ENCODE results near the gene MARF1. TPM values are rescaled to one million over a fixed set of nuclear protein-coding genes. Genes with fewer than 3 reads are reported as not detected.

MARF1 gene
- polyA plus RNA-seq, 1 experiment, result 25.2 TPM

DNA sequence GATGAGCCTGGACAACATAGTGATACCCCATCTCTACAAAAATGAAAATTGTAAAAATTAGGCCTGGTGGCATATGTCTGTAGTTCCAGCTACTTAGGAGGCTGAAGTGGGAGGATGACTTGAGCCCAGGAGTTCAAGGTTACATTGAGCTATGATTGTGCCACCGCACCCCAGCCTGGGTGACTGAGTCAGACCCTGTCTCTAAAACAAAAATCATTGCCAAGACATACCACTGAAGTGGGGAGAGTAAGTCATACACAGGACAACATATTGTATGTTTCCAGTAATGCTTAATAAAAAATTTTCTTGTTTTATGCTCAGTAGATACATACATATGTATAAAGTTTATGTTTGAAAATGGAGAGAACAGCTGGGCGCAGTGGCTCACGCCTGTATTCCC, 46.3 kb upstream of the MARF1 start:
- DNase-seq (ENCODE audit: low read depth), result no peak
- peaks cover 22% of the 10 kb centered on the region for H3K36me3 ChIP-seq (ENCODE audit: control insufficient read depth, insufficient read depth, low read length)
- TF ChIP-seq, protein P1, sequence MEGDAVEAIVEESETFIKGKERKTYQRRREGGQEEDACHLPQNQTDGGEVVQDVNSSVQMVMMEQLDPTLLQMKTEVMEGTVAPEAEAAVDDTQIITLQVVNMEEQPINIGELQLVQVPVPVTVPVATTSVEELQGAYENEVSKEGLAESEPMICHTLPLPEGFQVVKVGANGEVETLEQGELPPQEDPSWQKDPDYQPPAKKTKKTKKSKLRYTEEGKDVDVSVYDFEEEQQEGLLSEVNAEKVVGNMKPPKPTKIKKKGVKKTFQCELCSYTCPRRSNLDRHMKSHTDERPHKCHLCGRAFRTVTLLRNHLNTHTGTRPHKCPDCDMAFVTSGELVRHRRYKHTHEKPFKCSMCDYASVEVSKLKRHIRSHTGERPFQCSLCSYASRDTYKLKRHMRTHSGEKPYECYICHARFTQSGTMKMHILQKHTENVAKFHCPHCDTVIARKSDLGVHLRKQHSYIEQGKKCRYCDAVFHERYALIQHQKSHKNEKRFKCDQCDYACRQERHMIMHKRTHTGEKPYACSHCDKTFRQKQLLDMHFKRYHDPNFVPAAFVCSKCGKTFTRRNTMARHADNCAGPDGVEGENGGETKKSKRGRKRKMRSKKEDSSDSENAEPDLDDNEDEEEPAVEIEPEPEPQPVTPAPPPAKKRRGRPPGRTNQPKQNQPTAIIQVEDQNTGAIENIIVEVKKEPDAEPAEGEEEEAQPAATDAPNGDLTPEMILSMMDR (IDR thresholded peaks at IDR 0.05; ENCODE audit: insufficient read depth, low read depth, low read length), result no peak
- ChIA-PET POLR2A (no interaction called here), CTCF (no interaction called here)
- no peak overlapping the region for H3K4me3 ChIP-seq (ENCODE audit: low read depth, low read length)
- H3K27me3 ChIP-seq (ENCODE audit: control insufficient read depth, insufficient read depth, low read length), result no peaks in the 10 kb centered on the region

DNA sequence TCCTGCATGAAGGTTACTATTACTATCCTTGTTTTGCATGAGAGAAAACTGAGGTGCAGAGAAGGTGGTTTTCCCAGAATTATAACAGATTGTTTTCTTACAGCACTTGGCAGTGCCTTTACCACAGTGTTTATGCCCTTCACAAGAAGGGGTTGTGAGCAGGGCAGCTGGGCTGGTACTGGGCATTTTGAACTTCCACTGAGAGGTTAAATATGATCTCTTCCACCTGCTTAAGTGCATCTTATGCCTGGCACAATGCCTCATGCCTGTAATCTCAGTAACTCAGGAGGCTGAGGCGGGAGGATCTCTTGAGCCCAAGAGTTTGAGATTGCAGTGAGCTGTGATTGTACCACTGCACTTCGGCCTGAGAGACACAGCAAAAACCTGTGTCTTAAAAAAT, 43.3 kb upstream of the MARF1 start:
- ChIA-PET CTCF (interaction anchor here (1.0 kb wide), 1 partner anchor 19 kb away, joined by 4 read pairs; no protein-coding TSS in a partner anchor), POLR2A (no interaction called here)
- TF ChIP-seq, protein P1 (IDR thresholded peaks at IDR 0.05; ENCODE audit: insufficient read depth, low read depth, low read length), result no peak
- Histone ChIP-seq H3K36me3 (ENCODE audit: control insufficient read depth, insufficient read depth, low read length) (peaks cover 11% of the 10 kb centered on the region), H3K4me3 (ENCODE audit: low read depth, low read length) (no peak overlapping the region), H3K27me3 (ENCODE audit: control insufficient read depth, insufficient read depth, low read length) (no peaks in the 10 kb centered on the region)
- no peak for DNase-seq (ENCODE audit: low read depth)

DNA sequence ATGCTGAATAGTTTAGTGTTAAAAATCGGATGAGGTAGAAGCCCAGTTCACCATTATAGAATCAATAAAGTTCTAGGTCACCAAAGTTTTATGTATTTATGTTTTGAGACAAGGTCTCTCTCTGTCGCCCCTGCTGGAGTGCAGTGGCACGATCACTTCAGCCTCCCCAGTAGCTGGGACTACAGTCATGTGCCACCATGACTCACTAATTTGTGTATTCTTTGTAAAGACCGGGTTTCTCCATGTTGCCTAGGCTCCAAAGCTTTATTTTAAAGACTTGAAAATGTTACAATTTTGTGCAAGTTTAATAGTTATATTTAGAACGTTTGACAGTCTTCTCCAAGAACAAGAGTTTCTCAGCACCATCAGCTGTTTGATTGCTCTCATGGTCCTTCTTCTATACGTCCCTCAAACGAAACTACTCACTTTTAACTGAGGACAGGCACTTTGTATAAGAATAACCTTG, 39.2 kb upstream of the MARF1 start:
- ChIA-PET CTCF (interaction anchor here (0.7 to 1.7 kb wide), 2 partner anchors 35 to 346 kb away, joined by 3 read pairs; no protein-coding TSS in a partner anchor), POLR2A (no interaction called here)
- H3K4me3 ChIP-seq (ENCODE audit: low read depth, low read length), result no peak overlapping the region
- TF ChIP-seq, protein P1 (IDR thresholded peaks at IDR 0.05; ENCODE audit: insufficient read depth, low read depth, low read length), result peak; percentile 53
- no peaks in the 10 kb centered on the region for H3K27me3 ChIP-seq (ENCODE audit: control insufficient read depth, insufficient read depth, low read length)
- no peak for DNase-seq (ENCODE audit: low read depth)
- peaks cover 6% of the 10 kb centered on the region for H3K36me3 ChIP-seq (ENCODE audit: control insufficient read depth, insufficient read depth, low read length)

DNA sequence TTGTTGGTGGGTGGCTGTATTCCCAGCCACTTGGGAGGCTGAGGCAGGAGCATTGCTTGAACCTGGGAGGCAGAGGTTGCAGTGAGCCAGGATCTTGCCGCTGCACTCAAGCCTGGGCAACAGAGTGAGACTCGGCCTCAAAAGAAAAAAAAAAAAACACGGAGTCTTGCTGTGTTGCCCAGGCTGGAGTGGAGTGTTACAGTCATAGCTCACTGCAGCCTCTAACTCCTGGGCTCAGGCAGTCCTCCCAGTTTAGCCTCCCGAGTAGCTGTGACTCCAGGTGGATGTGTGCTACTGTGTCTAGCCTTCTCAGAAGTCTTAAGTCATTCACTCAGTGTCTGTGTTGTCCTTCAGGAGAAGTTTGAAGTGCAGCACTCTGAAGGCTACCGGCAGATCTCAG, 34.5 kb upstream of the MARF1 start:
- ChIA-PET POLR2A (no interaction called here), CTCF (no interaction called here)
- TF ChIP-seq, protein P1 (IDR thresholded peaks at IDR 0.05; ENCODE audit: insufficient read depth, low read depth, low read length), result no peak
- no peak for DNase-seq (ENCODE audit: low read depth)
- peaks cover 7% of the 10 kb centered on the region for H3K36me3 ChIP-seq (ENCODE audit: control insufficient read depth, insufficient read depth, low read length)
- no peaks in the 10 kb centered on the region for H3K27me3 ChIP-seq (ENCODE audit: control insufficient read depth, insufficient read depth, low read length)
- no peak overlapping the region for H3K4me3 ChIP-seq (ENCODE audit: low read depth, low read length)

DNA sequence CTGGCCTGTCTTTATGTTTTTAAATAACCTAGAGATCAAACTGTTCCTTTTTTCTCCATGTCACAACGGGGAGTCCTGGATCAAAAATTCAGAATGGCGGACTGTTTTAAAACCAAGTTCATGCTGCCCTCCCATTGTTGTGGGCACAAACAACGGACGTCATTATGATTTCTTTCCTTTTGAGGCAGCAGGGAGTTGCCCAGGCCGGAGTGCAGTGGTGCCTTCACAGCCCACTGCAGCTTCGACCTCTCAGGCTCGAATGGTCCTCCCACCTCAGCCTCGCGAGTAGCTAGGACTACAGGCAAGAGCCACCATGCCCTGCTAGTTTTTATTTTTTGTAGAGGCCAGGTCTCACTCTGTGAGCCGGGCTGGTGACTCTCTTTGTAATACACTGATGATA, 33.6 kb upstream of the MARF1 start:
- TF ChIP-seq, protein P1 (IDR thresholded peaks at IDR 0.05; ENCODE audit: insufficient read depth, low read depth, low read length), result no peak
- CTCF ChIA-PET, result no interaction called here
- Histone ChIP-seq H3K36me3 (ENCODE audit: control insufficient read depth, insufficient read depth, low read length) (peaks cover 7% of the 10 kb centered on the region), H3K27me3 (ENCODE audit: control insufficient read depth, insufficient read depth, low read length) (no peaks in the 10 kb centered on the region), H3K4me3 (ENCODE audit: low read depth, low read length) (no peak overlapping the region)
- no peak for DNase-seq (ENCODE audit: low read depth)
- POLR2A ChIA-PET, result no interaction called here

Measured in BJ (cell line).